Tibial artery (tissue), 4 donors: ENCODE data around the gene LDLRAD2.

Experiments
- DNase-seq, 2 donors: peaks; one replicate each; pipeline ENCODE4 v3.0.0-alpha.2; 2019
- H3K27ac ChIP-seq, 2 donors: fragments of 200-600 bp; sonication (generic) in 1 of 2; 1 replicate in 1 of 2; 2 replicates in 1 of 2; pipeline ENCODE4 v1.5.1; 2018 to 2019; ENCODE audit warnings: mild to moderate bottlenecking in 1 of 2
- H3K27me3 ChIP-seq, 2 donors: fragments of 200-600 bp; sonication (generic) in 1 of 2; one replicate each; pipeline versions ENCODE4 v1.5.1 to v1.6.0; 2016 to 2019
- H3K36me3 ChIP-seq, 3 donors: fragments of 200-600 bp; sonication (generic) in 2 of 3; one replicate each; pipeline ENCODE4 v1.5.1; 2016 to 2019; ENCODE audit warnings: mild to moderate bottlenecking in 2 of 3
- H3K4me1 ChIP-seq, 4 donors: fragments of 200-600 bp; sonication (generic) in 2 of 4; 1 replicate in 3 of 4; 2 replicates in 1 of 4; pipeline ENCODE4 v1.5.1; 2016 to 2019
- H3K4me3 ChIP-seq, 2 donors: fragments of 200-600 bp; sonication (generic) in 1 of 2; 1 replicate in 1 of 2; 2 replicates in 1 of 2; pipeline ENCODE4 v1.5.1; 2018 to 2019; ENCODE audit warnings: mild to moderate bottlenecking in 2 of 2
- H3K9me3 ChIP-seq, 3 donors: fragments of 200-600 bp; sonication (generic) in 1 of 3; one replicate each; pipeline ENCODE4 v1.5.1; 2016 to 2019
- intact Hi-C: fragments of 100-400 bp; cut with DNase I; formaldehyde crosslinking; loops from one replicate; pipeline ENCODE4 v1.15.0; 2023; ENCODE audit warnings: low total_unique reads
- TF ChIP-seq, protein P1 (sequence below), 2 experiments: fragments of 200-600 bp in 1 of 2; fragments of 450-650 bp in 1 of 2; IDR thresholded peaks; one replicate each; pipeline ENCODE4 v1.5.1; 2017 to 2019; ENCODE audit warnings: antibody characterized with exemption in 2 of 2, mild to moderate bottlenecking in 1 of 2, moderate library complexity in 1 of 2

Gene LDLRAD2

DNA sequence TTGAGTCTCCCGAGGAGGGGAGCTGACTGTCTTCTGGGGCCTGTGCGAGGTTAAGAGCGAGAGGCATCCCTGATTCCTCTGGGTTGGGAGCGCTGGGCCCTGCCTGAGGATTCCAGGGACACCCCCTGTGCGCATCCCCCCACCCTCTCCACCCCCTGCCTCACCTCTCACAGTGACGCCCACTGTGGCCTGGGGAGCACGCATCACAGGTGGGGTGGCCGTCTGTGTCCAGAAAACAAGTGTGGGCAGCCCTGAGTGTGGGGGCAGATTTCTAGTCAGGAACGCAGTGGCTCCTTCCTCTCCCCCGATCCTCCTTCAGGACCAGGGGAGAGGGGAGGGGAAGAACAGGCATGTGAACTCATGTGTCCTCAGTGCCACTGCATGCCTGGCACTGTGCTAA, 61.7 kb downstream of the LDLRAD2 start:
- Histone ChIP-seq H3K4me3 (no peak overlapping the region), H3K36me3 (peaks cover 73 to 100% (median 85%) of the 10 kb centered on the region in 3 donors), H3K27ac (peak overlapping the region; percentile 39 to 79), H3K27me3 (no peaks in the 10 kb centered on the region), H3K4me1 (peaks cover 0 to 42% (median 27%) of the 10 kb centered on the region in 4 donors), H3K9me3 (no peaks in the 10 kb centered on the region)
- no peak for DNase-seq
- TF ChIP-seq, protein P1, sequence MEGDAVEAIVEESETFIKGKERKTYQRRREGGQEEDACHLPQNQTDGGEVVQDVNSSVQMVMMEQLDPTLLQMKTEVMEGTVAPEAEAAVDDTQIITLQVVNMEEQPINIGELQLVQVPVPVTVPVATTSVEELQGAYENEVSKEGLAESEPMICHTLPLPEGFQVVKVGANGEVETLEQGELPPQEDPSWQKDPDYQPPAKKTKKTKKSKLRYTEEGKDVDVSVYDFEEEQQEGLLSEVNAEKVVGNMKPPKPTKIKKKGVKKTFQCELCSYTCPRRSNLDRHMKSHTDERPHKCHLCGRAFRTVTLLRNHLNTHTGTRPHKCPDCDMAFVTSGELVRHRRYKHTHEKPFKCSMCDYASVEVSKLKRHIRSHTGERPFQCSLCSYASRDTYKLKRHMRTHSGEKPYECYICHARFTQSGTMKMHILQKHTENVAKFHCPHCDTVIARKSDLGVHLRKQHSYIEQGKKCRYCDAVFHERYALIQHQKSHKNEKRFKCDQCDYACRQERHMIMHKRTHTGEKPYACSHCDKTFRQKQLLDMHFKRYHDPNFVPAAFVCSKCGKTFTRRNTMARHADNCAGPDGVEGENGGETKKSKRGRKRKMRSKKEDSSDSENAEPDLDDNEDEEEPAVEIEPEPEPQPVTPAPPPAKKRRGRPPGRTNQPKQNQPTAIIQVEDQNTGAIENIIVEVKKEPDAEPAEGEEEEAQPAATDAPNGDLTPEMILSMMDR (IDR thresholded peaks at IDR 0.05), result no peak
- intact Hi-C loops, result loop anchor here (5.0 kb wide), 1 partner anchor 84 kb away; no protein-coding TSS in a partner anchor

DNA sequence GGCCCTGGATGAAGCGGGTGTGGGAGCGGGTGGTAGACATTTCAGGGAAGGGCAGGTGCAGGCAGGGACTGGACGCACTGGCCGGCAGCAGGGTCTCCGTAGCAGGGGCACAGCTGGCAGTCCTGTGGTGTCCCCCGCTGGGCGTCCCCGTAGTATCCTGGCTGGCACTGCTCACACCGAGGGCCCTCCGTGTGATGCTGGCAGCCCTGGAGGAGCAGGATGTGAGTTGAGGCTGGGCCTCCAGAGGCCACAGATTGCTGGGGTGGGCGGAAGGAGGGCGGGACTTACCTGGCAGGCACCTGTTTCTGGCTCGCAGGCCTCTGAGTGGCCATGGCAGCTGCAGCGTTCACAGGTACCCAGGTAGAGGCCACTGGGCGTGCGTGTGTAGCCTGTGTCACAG, 62.3 kb downstream of the LDLRAD2 start:
- intact Hi-C loops, result loop anchor here (5.0 kb wide), 1 partner anchor 83 kb away; no protein-coding TSS in a partner anchor
- peaks cover 76 to 100% (median 86%) of the 10 kb centered on the region in 3 donors for H3K36me3 ChIP-seq

More for the DNA sequence above, 62.3 kb downstream of the LDLRAD2 start:
- TF ChIP-seq, protein P1 (IDR thresholded peaks at IDR 0.05), result no peak
- no peak for DNase-seq
- Histone ChIP-seq H3K4me1 (peaks cover 0 to 40% (median 27%) of the 10 kb centered on the region in 4 donors), H3K27me3 (no peaks in the 10 kb centered on the region), H3K4me3 (no peak overlapping the region), H3K27ac (peak overlapping the region; percentile 39 to 79), H3K9me3 (no peaks in the 10 kb centered on the region)
